C4-2B (cell line): ENCODE data around the gene EIF3B.

Source experiments
- CTCF ChIP-seq: fragments of 450-650 bp; conservative IDR thresholded peaks from 2 replicates; pipeline ENCODE4 v1.5.1; 2017; ENCODE audit warnings: mild to moderate bottlenecking
- ZFX ChIP-seq: fragments of 450-650 bp; IDR thresholded peaks from 2 replicates; pipeline ENCODE4 v1.6.1; 2017

GRCh38 chr7:2325162-2325561, 29.5 kb upstream of the EIF3B start:
- TF ChIP-seq CTCF (no peak), ZFX (no peak)
